Kidney tubule cell (primary cell): ENCODE measurements around the gene ICA1L.
"Not testable (repeated sequence)": the region's sequence is repeated elsewhere in the genome, so short reads cannot be mapped to it uniquely, and the experiment has no call there.

Experiments used
- DNase-seq: peaks from one replicate; pipeline ENCODE4 v3.0.0-alpha.2; 2018; ENCODE audit warnings: low spot score

Gene ICA1L

GRCh38 chr2:202871300-202872141, at the start of gene ICA1L:
TSS of gene ICA1L (minus strand) at chr2:202871766. CDS start at chr2:202829009, 42,757 bp downstream.
- peak; percentile 67 for DNase-seq

DNA sequence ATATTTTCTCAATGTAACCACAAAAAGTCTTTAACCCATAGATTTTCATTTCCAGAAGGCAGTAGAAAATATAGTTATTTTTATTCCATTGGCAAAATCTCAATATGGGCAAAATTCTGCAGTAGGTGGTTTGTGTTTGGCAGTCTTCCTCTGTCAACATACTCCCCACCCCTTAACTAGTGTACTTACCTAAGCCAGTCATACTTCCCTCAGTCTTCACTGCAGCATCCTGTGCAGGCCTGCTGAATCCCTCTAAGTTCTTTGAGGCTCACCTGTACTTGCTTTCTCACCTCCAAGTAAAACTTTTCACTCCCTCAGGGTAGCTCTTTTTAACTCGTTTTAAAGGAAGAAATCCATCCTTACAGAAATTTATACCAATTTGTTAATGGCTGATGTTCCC, 47.3 kb upstream of the ICA1L start:
- DNase-seq = no peak

GRCh38 chr2:202912342-202913201, 41.0 kb upstream of the ICA1L start:
- peak; percentile 8 for DNase-seq

GRCh38 chr2:202911512-202912341, 40.2 kb upstream of the ICA1L start, which contains the start of the genes CARF and WDR12:
TSS of gene CARF (plus strand) at chr2:202912275. CDS start at chr2:202941903, 29,628 bp downstream.
TSS of gene WDR12 (minus strand) at chr2:202911673. CDS start at chr2:202911476, 197 bp downstream.
- peak; percentile 95 for DNase-seq

- DNase-seq = no peak
These were observed 39.6 kb upstream of the ICA1L start for GRCh38 chr2:202911203-202911511.

GRCh38 chr2:202910698-202911097, 39.1 kb upstream of the ICA1L start:
- DNase-seq = no peak

- DNase-seq = not testable (repeated sequence)
These were observed 38.7 kb upstream of the ICA1L start for GRCh38 chr2:202910250-202910649.

DNA sequence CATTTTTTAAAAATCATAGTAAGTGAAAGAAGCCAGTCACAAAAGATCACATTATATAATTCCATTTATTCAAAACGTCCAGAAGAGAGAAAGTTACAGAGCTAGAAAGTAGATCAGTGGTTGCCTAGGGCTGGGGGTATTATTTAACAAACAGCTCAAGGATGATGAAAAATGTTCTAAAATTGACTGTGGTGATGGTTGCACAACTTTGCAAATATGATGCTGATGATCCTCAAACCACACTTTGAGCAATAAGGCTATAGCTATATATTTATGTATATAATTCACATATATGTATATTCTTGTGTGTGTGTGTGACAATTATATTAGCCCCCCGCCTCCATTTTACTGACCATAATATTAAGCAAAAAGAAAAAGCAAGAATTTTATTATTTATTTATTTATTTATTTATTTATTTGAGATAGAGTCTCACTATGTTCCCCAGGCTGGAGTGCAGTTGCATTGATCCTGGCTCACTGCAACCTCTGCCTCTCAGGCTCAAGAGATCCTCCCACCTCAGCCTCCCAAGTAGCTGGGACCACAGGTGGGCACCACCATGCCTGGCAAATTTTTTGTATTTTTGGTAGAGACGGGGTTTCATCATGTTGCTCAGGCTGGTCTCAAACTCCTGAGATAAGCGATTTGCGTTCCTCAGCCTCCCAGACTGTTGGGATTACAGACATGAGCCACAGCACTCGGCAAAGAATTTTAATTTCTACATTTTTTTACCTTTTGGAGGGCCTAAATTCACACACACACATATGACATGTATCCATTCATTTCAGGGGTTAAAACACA, 38.0 kb upstream of the ICA1L start:
- DNase-seq = no peak

DNA sequence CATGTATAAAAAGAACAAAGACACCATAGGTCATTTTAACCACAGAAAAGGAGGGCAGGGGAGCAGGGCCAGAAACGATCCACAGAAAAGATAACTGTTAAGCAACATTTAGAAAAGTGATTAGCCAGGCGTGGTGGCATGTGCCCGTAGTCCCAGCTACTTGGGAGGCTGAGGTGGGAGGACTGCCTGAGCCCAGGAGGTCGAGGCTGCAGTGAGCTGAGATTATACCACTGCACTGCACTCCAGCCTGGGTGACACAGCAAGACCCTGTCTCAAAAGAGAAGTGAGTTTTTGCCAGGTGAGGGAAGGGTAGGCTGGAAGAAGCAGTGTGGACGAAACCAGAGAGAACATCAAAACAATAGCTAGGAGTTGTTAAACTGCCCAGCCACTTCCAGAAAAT, 36.6 kb upstream of the ICA1L start:
- no peak for DNase-seq

- DNase-seq = not testable (repeated sequence)
These were observed 33.9 kb upstream of the ICA1L start for GRCh38 chr2:202905507-202905906.

DNA sequence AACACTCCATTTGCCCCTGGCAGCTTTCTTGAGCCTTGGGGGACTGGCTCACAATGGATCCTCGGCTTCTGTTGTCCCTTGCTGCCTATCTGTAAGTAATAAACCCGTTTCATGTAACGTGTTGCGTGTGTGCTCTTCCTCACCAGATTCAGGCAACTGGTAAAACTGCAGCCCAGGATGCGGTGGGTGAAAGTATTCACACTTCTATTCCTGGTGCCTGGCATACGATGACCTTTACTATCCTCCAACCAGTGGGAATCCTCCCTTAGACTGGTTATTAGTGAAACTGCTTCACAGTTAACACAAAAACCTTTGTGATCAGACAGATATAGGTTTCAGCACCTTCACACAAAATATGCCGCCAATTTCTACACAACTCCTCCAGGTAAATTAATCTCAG, 13.6 kb upstream of the ICA1L start:
- DNase-seq = no peak

DNA sequence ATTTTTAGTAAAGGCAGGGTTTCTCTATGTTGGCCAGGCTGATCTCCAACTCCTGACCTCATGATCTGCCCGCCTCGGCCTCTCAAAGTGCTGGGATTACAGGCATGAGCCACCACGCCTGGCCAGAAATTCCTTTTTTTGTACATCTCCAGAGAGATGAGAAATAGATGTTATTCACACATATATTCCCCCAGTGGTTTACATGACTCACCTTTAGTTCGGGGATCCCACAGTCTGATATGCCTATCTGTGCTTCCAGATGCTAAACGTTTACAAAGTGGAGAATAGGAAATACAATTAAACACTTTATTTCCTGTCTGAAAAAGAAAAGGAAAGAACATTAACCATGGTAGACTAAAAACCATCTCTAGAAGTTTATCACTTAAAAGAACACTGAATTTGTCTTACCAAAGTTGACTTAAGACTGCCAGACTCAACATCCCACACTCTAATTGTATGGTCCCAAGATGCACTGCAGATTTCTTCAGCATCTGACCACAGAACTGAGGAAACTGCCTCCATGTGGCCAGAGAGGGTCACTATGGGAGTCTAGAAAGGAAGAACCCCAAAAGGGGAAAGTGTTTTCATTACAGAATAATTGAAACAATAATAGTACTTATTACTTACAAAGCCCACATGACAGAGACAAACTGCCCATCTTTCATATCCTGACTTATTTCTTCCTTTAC, 12.6 kb upstream of the ICA1L start:
- no peak for DNase-seq

GRCh38 chr2:202881570-202881969, 10.0 kb upstream of the ICA1L start:
- no peak for DNase-seq

- no peak for DNase-seq
These were observed 6.1 kb upstream of the ICA1L start for GRCh38 chr2:202877699-202878098.

DNA sequence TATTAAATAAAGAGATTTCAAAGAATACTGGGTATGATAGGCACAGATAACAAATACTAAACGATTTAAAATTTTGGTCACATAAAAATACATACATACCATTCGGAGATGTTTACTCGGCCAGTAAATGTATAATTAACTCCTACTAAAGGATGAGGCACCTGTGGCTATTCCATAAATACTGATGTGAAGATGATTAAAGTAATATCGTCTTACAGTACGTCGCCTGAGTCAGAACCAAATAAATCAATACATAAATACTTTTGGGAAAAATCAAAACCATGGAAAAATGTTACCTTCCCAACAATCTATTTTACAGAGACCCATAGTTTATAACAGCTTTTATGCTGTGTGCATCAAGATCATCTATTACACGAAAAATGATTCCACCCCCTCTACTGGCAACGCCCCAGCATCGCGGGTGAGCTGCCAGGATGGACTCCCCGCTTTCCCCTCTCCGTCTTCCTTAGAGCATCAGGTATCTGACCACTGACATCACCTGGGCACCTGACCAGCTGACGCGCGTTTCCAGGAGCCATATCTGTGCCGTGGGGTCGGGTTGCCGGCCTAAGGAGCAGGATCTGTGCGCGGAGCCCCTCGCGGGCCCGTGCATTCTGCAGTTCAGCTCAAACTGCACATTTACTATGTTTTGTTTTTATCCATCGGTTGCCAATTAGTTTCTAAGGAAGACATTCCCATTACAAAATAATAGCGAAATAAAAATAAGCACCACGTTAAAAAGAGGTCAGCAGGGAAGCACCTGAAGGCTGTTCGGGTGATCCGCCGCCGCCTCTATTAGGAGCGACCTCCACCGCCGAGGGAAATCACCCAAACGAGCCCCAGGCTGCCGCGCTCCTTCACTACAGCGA, 901 bp downstream of the ICA1L start:
- peak; percentile 89 for DNase-seq

GRCh38 chr2:202861987-202862386, 9.6 kb downstream of the ICA1L start:
- no peak for DNase-seq

DNA sequence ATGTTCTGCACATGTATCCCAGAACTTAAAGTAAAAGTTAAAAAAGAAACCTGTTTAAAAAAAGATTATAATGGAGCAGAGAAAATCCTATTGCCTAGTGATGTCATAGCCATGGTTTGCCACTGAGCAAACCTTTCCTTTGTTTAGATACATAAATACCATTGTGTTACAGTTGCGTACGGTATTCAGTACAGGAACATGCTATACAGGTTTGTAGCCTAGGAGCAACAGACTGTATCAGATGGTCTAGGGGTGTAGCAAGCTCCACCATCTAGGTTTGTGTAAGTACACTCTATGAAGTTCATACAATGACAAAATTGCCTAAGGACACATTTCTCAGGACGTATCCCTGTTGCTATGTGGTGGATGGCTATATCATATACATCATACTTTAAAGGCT, 13.0 kb downstream of the ICA1L start:
- DNase-seq = no peak

DNA sequence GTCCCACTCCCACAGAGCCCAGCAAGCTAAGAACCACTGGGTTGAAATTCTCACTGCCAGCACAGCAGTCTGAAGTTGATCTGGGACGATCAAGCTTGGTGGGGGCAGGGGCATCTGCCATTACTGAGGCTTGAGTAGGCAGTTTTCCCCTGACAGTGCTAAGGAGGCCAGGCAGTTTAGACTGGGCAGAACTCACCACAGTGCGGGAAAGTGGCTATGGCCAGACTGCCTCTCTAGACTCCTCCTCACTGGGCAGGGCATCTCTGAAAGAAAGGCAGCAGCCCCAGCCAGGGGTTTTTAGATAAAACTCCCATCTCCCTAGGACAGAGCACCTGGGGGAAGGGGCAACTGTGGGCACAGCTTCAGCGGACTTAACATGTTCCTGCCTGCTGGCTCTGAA, 22.2 kb downstream of the ICA1L start:
- DNase-seq = not testable (repeated sequence)

DNA sequence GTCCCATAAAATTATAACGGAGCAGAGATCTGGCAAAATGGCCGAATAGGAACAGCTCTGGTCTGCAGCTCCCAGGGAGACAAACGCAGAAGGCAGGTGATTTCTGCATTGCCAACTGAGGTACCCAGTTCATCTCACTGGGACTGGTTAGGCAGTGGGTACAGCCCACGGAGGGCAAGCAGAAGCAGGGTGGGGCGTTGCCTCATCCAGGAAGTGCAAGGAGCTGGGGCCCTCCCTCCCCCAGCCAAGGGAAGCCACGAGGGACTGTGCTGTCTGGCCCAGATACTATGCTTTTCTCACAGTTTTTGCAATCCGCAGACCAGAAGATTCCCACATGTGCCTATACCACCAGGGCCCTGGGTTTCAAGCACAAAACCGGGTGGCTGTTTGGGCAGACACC, 22.8 kb downstream of the ICA1L start:
- no peak for DNase-seq
